HG02981 (cell line): ENCODE results near the gene SLC25A19.
"Not testable (repeated sequence)": the region's sequence is repeated elsewhere in the genome, so short reads cannot be mapped to it uniquely, and the experiment has no call there.

ENCODE experiments used
- ATAC-seq: cut with Tn5 transposase; IDR thresholded peaks from one replicate; pipeline ENCODE4 v1.9.1; 2021; ENCODE audit warnings: mild to moderate bottlenecking, moderate library complexity; ENCODE audit not compliant: unreplicated experiment

The SLC25A19 gene

GRCh38 chr17:75267411-75268232 is 21.6 kb downstream of the SLC25A19 start:
- no peak for ATAC-seq

- ATAC-seq = no peak
These were observed 22.2 kb downstream of the SLC25A19 start for GRCh38 chr17:75267153-75267410.

GRCh38 chr17:75266316-75267152 is 22.7 kb downstream of the SLC25A19 start:
- no peak for ATAC-seq

GRCh38 chr17:75265614-75266315 is 23.5 kb downstream of the SLC25A19 start:
- ATAC-seq = no peak

GRCh38 chr17:75263055-75263454 is 26.2 kb downstream of the SLC25A19 start:
- ATAC-seq = no peak

GRCh38 chr17:75262112-75262606 is 27.1 kb downstream of the SLC25A19 start:
- ATAC-seq = no peak

GRCh38 chr17:75261336-75262111 is 27.7 kb downstream of the SLC25A19 start, which contains the start of the genes GGA3 and MRPS7:
Gene GGA3, minus strand, starts transcription at chr17:75261606. Its CDS starts 19 bp downstream, at chr17:75261587.
Gene MRPS7, plus strand, starts transcription at chr17:75261879. Its CDS starts 22 bp downstream, at chr17:75261901.
- ATAC-seq = peak; percentile 81

- ATAC-seq = peak; percentile 10
These were observed 28.4 kb downstream of the SLC25A19 start for GRCh38 chr17:75260641-75261335.

- ATAC-seq = not testable (repeated sequence)
These were observed 32.0 kb downstream of the SLC25A19 start for GRCh38 chr17:75257228-75257627.

GRCh38 chr17:75255954-75256698 is 33.1 kb downstream of the SLC25A19 start:
- not testable (repeated sequence) for ATAC-seq

GRCh38 chr17:75252039-75252816 is 37.0 kb downstream of the SLC25A19 start:
- no peak for ATAC-seq

- peak; percentile 91 for ATAC-seq
These were observed 39.2 kb downstream of the SLC25A19 start for GRCh38 chr17:75250009-75250471.

- ATAC-seq = no peak
These were observed 39.7 kb downstream of the SLC25A19 start for GRCh38 chr17:75249564-75249963.

- no peak for ATAC-seq
These were observed 42.8 kb downstream of the SLC25A19 start for GRCh38 chr17:75246404-75246803.

- no peak for ATAC-seq
These were observed 44.2 kb downstream of the SLC25A19 start for GRCh38 chr17:75245011-75245410.

- no peak for ATAC-seq
These were observed 44.9 kb downstream of the SLC25A19 start for GRCh38 chr17:75244133-75244866.

- no peak for ATAC-seq
These were observed 46.7 kb downstream of the SLC25A19 start for GRCh38 chr17:75242461-75243042.
